Activated naive CD4-positive, alpha-beta T cell treated with anti-CD3 and anti-CD28 coated beads, Interleukin-2, amount 50 U/mL, for 16 hours (primary cell): ENCODE measurements around the gene PTPRN2.
"Not testable (repeated sequence)": the region's sequence is repeated elsewhere in the genome, so short reads cannot be mapped to it uniquely, and the experiment has no call there.

Experiments
- DNase-seq: peaks from one replicate; pipeline ENCODE4 v3.0.0-alpha.2; 2020

Gene PTPRN2

GRCh38 chr7:158377800-158378623, 209.6 kb downstream of the PTPRN2 start:
- DNase-seq = no peak

GRCh38 chr7:158376839-158377186, 210.8 kb downstream of the PTPRN2 start:
- DNase-seq = not testable (repeated sequence)

- not testable (repeated sequence) for DNase-seq
These were observed 211.3 kb downstream of the PTPRN2 start for GRCh38 chr7:158376146-158376838.

GRCh38 chr7:158375034-158375433, 212.6 kb downstream of the PTPRN2 start:
- no peak for DNase-seq

GRCh38 chr7:158374586-158374985, 213.0 kb downstream of the PTPRN2 start:
- DNase-seq = no peak

- no peak for DNase-seq
These were observed 213.5 kb downstream of the PTPRN2 start for GRCh38 chr7:158374146-158374545.

- no peak for DNase-seq
These were observed 214.0 kb downstream of the PTPRN2 start for GRCh38 chr7:158373476-158374133.

GRCh38 chr7:158372400-158373342, 215.0 kb downstream of the PTPRN2 start:
- no peak for DNase-seq

GRCh38 chr7:158371856-158372255, 215.8 kb downstream of the PTPRN2 start:
- no peak for DNase-seq

GRCh38 chr7:158369866-158370265, 217.8 kb downstream of the PTPRN2 start:
- DNase-seq = no peak

- DNase-seq = no peak
These were observed 218.3 kb downstream of the PTPRN2 start for GRCh38 chr7:158369290-158369689.

- no peak for DNase-seq
These were observed 219.2 kb downstream of the PTPRN2 start for GRCh38 chr7:158368449-158368848.

- no peak for DNase-seq
These were observed 220.0 kb downstream of the PTPRN2 start for GRCh38 chr7:158367634-158367982.

GRCh38 chr7:158366916-158367633, 220.5 kb downstream of the PTPRN2 start:
- DNase-seq = no peak

GRCh38 chr7:158366346-158366745, 221.3 kb downstream of the PTPRN2 start:
- DNase-seq = no peak

- DNase-seq = no peak
These were observed 222.4 kb downstream of the PTPRN2 start for GRCh38 chr7:158365267-158365666.

GRCh38 chr7:158364451-158364850, 223.2 kb downstream of the PTPRN2 start:
- no peak for DNase-seq

GRCh38 chr7:158362912-158363905, 224.4 kb downstream of the PTPRN2 start:
- no peak for DNase-seq

- no peak for DNase-seq
These were observed 225.6 kb downstream of the PTPRN2 start for GRCh38 chr7:158362001-158362400.

GRCh38 chr7:158361326-158361946, 226.2 kb downstream of the PTPRN2 start:
- no peak for DNase-seq
